ENCODE data around the gene RAD23B. TPM values are rescaled to one million over a fixed set of nuclear protein-coding genes. Genes with fewer than 3 reads are reported as not detected.

RAD23B gene
- total RNA-seq, 4 donors from 2014 or later: 69.8 to 94.4 (median 74.4) TPM

GRCh38 chr9:107279086-107279485, 4.0 kb upstream of the RAD23B start:
- DNase-seq: no peak
- TF ChIP-seq POLR2A (IDR thresholded peaks at IDR 0.05) (no peak), CTCF (IDR thresholded peaks at IDR 0.05) (no peak)
- 90 to 99% methylated on average over 7 of the region's 7 CpGs for WGBS, 2 donors
- H3K27me3 ChIP-seq: no peaks in the 10 kb centered on the region
- no peak overlapping the region for H3K4me3 ChIP-seq
- H3K4me1 ChIP-seq: peaks cover 0 to 38% (median 4%) of the 10 kb centered on the region in 3 donors
- H3K9me3 ChIP-seq: no peaks in the 10 kb centered on the region
- no peak overlapping the region for H3K27ac ChIP-seq
- no peaks in the 10 kb centered on the region for H3K36me3 ChIP-seq
- intact Hi-C loops (cut with DNase I): no loop called here

DNA sequence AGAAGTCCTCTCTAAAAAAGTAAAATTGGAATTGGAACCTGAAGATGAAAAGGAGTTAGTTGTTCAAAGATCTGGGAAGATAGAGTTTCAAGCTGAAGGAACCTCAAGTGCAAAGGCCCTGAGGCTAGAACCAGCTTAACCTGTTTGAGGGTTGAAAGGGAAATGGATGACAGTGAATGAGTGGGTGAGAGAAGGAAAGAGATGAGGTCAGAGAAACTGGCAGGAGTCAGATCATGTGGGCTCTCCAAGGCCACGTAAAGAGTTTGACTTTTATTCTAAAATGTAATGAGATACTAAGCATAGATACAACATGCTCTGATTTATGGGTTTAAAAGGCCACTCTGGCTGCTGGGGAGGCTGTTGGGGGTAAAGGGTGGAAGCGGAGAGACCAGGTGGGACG, 2.5 kb upstream of the RAD23B start:
- Histone ChIP-seq H3K4me3 (no peak overlapping the region), H3K27me3 (no peaks in the 10 kb centered on the region), H3K9me3 (no peaks in the 10 kb centered on the region), H3K27ac (peak overlapping the region; percentile 24 to 63 (median 48)), H3K4me1 (peaks cover 4 to 37% (median 6%) of the 10 kb centered on the region in 3 donors), H3K36me3 (no peaks in the 10 kb centered on the region)
- 70 to 71% methylated on average over 3 of the region's 3 CpGs for WGBS, 2 donors
- no peak for DNase-seq
- TF ChIP-seq CTCF (IDR thresholded peaks at IDR 0.05) (no peak), POLR2A (IDR thresholded peaks at IDR 0.05) (no peak)
- intact Hi-C loops (cut with DNase I): no loop called here

- DNase-seq: no peak
- Histone ChIP-seq H3K27me3 (no peaks in the 10 kb centered on the region), H3K4me1 (peaks cover 9 to 43% (median 12%) of the 10 kb centered on the region in 3 donors), H3K4me3 (no peak overlapping the region), H3K27ac (peak overlapping the region; percentile 24 to 63 (median 48)), H3K9me3 (no peaks in the 10 kb centered on the region), H3K36me3 (no peaks in the 10 kb centered on the region)
- intact Hi-C loops (cut with DNase I): no loop called here
- WGBS, 2 donors: 27 to 36% methylated on average over 1 of the region's 1 CpG
- TF ChIP-seq CTCF (IDR thresholded peaks at IDR 0.05) (no peak), POLR2A (IDR thresholded peaks at IDR 0.05) (no peak)
These were observed 1.9 kb upstream of the RAD23B start for GRCh38 chr9:107281184-107281583.

DNA sequence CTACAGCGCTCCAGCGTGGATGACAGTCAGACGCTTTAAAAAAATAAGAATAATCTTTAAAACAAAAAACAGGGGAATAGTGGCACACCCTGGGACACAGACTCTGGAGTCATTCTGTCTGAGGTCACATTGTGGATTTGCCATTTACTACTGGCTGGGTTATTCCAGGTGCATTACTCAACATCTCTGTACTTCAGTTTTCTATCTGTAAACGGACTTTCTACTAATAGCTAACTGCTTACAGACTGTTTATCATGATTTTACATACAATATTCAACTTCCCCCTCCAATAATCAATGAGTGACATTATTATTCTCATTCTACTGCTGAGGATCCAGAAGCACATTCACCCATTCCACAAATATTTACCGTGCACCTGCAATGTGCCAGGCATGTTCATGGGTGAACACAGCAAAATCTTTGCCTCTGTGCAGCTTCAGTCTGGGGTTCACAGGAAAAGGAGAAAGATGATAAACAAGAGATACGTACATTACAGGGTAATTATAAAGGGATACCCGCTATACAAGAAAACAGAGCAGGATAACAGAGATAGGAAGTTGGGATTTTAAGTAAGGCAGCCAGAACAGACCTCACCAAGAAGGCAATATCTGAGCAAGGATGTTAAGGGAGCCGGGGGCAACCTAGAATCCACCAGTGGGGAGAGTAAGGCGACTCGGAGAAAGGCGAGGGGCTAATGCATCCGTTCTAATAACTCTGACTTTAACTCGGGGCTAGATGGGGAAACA, 984 bp upstream of the RAD23B start:
- Histone ChIP-seq H3K36me3 (no peaks in the 10 kb centered on the region), H3K27me3 (no peaks in the 10 kb centered on the region), H3K9me3 (no peaks in the 10 kb centered on the region), H3K4me3 (peak overlapping the region; percentile 82 to 99 (median 96)), H3K4me1 (peaks cover 14 to 53% (median 17%) of the 10 kb centered on the region in 3 donors), H3K27ac (peak overlapping the region; percentile 98 to 100 (median 98))
- TF ChIP-seq POLR2A (IDR thresholded peaks at IDR 0.05): no peak
- WGBS, 2 donors: 24 to 30% methylated on average over 13 of the region's 13 CpGs
- intact Hi-C loops (cut with DNase I): no loop called here
- DNase-seq: no peak

DNA sequence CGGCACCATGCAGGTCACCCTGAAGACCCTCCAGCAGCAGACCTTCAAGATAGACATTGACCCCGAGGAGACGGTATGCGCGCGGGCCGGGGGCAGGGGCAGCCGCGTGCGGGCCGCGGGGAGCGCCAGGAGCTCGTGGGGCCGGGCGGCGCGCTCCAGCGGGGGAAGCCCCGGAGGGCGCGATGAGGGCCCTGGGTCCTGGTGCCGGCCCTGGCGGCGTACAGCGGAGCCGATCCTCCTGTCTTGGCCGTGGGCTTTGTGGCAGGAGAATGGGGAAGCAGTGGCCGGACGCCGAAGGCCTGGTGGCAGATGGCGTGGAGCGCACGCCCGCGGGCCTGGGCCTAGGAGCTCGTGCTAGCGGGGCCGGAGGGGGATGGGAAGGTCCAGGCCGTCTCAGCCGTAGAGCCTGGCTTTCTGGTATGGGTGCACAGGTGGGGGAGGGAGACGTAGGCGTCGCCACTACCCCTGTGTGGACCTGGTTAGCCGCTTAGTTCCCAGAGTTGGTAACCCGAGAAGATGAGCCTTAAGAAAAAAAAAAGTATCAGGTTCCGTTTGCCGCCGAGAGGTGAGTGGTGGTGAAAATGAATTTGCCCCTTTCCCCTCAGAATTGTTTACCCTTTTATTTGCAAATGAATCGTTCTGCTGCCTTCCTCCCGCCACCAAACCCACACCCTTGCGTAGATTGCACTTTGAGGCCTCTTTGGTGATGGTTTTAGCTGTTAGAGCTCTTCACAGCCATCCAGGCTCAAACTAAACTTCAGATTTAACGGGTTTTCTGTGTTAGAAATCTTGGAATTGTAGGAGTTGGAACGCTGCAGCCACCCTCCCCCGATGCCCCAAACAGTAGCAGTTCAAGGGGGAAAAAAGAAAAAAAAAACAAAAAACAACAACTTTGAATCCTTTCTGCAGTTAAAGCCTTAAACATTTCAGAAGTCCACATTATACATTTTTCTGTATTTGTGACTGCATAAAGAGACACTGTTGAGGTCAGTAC, 841 bp downstream of the RAD23B start:
- 0 to 1% methylated on average over 25 to 27 of the region's 55 CpGs for WGBS, 2 donors
- no peaks in the 10 kb centered on the region for H3K27me3 ChIP-seq
- no peak for DNase-seq
- H3K36me3 ChIP-seq: no peaks in the 10 kb centered on the region
- peak overlapping the region; percentile 82 to 99 (median 96) for H3K4me3 ChIP-seq
- TF ChIP-seq POLR2A (IDR thresholded peaks at IDR 0.05) (peak in 1 of 4 donors; percentile 19), CTCF (IDR thresholded peaks at IDR 0.05) (no peak)
- H3K4me1 ChIP-seq: peaks cover 14 to 69% (median 17%) of the 10 kb centered on the region in 3 donors
- H3K27ac ChIP-seq: peak overlapping the region; percentile 98 to 100 (median 98)
- intact Hi-C loops (cut with DNase I): no loop called here
- H3K9me3 ChIP-seq: no peaks in the 10 kb centered on the region

Data from esophagus squamous epithelium (tissue), 5 donors.